HepG2 (cell line): Measurements from ENCODE around the gene EFNA2. TPM values are rescaled to one million over a fixed set of nuclear protein-coding genes. Genes with fewer than 3 reads are reported as not detected.
A peak's percentile ranks its signal among the peaks of the same experiment; 100 is the strongest.

Source experiments
- AKAP8 ChIP-seq: sonication (generic); formaldehyde crosslinking; IDR thresholded peaks from 2 replicates; pipeline ENCODE4 v1.5.1; 2020; ENCODE audit warnings: mild to moderate bottlenecking, missing genetic modification reagents
- ATF4 ChIP-seq, 2 experiments: fragments of 450-650 bp in 1 of 2; sonication (generic) in 1 of 2; formaldehyde crosslinking; IDR thresholded peaks; 2 replicates each; pipeline versions ENCODE4 v1.5.0 to v1.8.0; 2020 to 2022; ENCODE audit warnings: mild to moderate bottlenecking in 1 of 2, missing genetic modification reagents in 1 of 2
- CEBPG ChIP-seq: IDR thresholded peaks from 2 replicates; pipeline ENCODE4 v1.6.1; 2016
- CREBL2 ChIP-seq: sonication (generic); formaldehyde crosslinking; IDR thresholded peaks from 2 replicates; pipeline ENCODE4 v1.8.1; 2023; ENCODE audit warnings: missing genetic modification reagents, mild to moderate bottlenecking, borderline replicate concordance
- DR1 ChIP-seq: sonication (generic); formaldehyde crosslinking; IDR thresholded peaks from 2 replicates; pipeline ENCODE4 v1.8.0; 2021; ENCODE audit warnings: mild to moderate bottlenecking, missing genetic modification reagents, inconsistent platforms
- HNRNPK ChIP-seq: fragments of 200-400 bp; formaldehyde crosslinking; IDR thresholded peaks from 2 replicates; pipeline ENCODE4 v1.6.1; 2018; ENCODE audit warnings: low read length, low read depth, moderate library complexity, mild to moderate bottlenecking; ENCODE audit not compliant: poor library complexity, severe bottlenecking
- PHF5A ChIP-seq: IDR thresholded peaks from one replicate; pipeline ENCODE4 v1.6.1; 2018; ENCODE audit warnings: low read depth, missing genetic modification reagents; ENCODE audit not compliant: unreplicated experiment
- PPARG ChIP-seq: conservative IDR thresholded peaks from 2 replicates; pipeline ENCODE4 v1.6.1; 2016; ENCODE audit warnings: missing biosample characterization, missing genetic modification reagents
- REPIN1 ChIP-seq: sonication (generic); formaldehyde crosslinking; IDR thresholded peaks from 2 replicates; pipeline ENCODE4 v1.8.0; 2022; ENCODE audit warnings: missing genetic modification reagents, low read depth, mild to moderate bottlenecking, borderline replicate concordance
- ZBTB8A ChIP-seq: sonication (generic); formaldehyde crosslinking; IDR thresholded peaks from 2 replicates; pipeline ENCODE4 v1.4.0; 2020; ENCODE audit warnings: mild to moderate bottlenecking, low read depth, missing genetic modification reagents, borderline replicate concordance
- ZNF143 ChIP-seq: sonication (generic); formaldehyde crosslinking; IDR thresholded peaks from 2 replicates; pipeline ENCODE4 v1.4.0; 2020; ENCODE audit warnings: missing genetic modification reagents
- ZNF512 ChIP-seq: sonication (generic); formaldehyde crosslinking; IDR thresholded peaks from 2 replicates; pipeline ENCODE4 v1.4.0; 2020; ENCODE audit warnings: mild to moderate bottlenecking, missing genetic modification reagents
- ZNF552 ChIP-seq: sonication (generic); formaldehyde crosslinking; IDR thresholded peaks from 2 replicates; pipeline ENCODE4 v1.9.0; 2022; ENCODE audit warnings: missing genetic modification reagents, mild to moderate bottlenecking, borderline replicate concordance
- ZNF607 ChIP-seq: sonication (generic); formaldehyde crosslinking; IDR thresholded peaks from 2 replicates; pipeline ENCODE4 v1.5.1; 2020; ENCODE audit warnings: missing genetic modification reagents, mild to moderate bottlenecking, borderline replicate concordance
- polyA plus RNA-seq, 8 experiments: library from polyadenylated mRNA; depleted of rRNA in 3 of 8; stranded (reverse) in 7 of 8; unstranded in 1 of 8; fragments of >200 nt; fragmentation: Illumina TruSeq in 4 of 8; extraction: Trizol in 4 of 8; gene quantifications; 2 replicates each; pipeline versions ENCODE4 v1.2.1 to v1.2.3, GENCODE V29; 2011 to 2016; ENCODE audit warnings: low read depth in 4 of 8, missing spikeins in 1 of 8, mixed read lengths in 1 of 8; ENCODE audit not compliant: insufficient read depth in 1 of 8
- total RNA-seq, 5 experiments: library from RNA; depleted of rRNA; stranded (reverse); fragments of >200 nt; fragmentation: Illumina TruSeq; extraction: Trizol; gene quantifications; 2 replicates each; pipeline ENCODE4 v1.2.3, GENCODE V29; 2016; ENCODE audit warnings: low read depth in 1 of 5
- TF ChIP-seq, protein P1 (sequence below): sonication (generic); formaldehyde crosslinking; IDR thresholded peaks from 2 replicates; pipeline ENCODE4 v1.5.1; 2020; ENCODE audit warnings: mild to moderate bottlenecking, missing genetic modification reagents, moderate library complexity
- TF ChIP-seq, protein P2 (sequence below): sonication (generic); formaldehyde crosslinking; IDR thresholded peaks from 2 replicates; pipeline ENCODE4 v1.4.0; 2020; ENCODE audit warnings: missing genetic modification reagents
- TF ChIP-seq, protein P3 (sequence below): IDR thresholded peaks from 2 replicates; pipeline ENCODE4 v1.6.1; 2018; ENCODE audit warnings: missing genetic modification reagents
- TF ChIP-seq, protein P4 (sequence below): sonication (generic); formaldehyde crosslinking; IDR thresholded peaks from 2 replicates; pipeline ENCODE4 v1.8.0; 2022; ENCODE audit warnings: mild to moderate bottlenecking, missing genetic modification reagents, moderate library complexity
- TF ChIP-seq, protein P5 (sequence below): sonication (generic); formaldehyde crosslinking; conservative IDR thresholded peaks from 2 replicates; pipeline ENCODE4 v1.4.0; 2020; ENCODE audit warnings: missing genetic modification reagents

EFNA2 gene
- total and polyA plus RNA-seq, 2 of the 13 experiments (the other 11 are each of a cell fraction or from before 2014, with no cell fraction given), result 6.0 to 9.9 TPM

DNA sequence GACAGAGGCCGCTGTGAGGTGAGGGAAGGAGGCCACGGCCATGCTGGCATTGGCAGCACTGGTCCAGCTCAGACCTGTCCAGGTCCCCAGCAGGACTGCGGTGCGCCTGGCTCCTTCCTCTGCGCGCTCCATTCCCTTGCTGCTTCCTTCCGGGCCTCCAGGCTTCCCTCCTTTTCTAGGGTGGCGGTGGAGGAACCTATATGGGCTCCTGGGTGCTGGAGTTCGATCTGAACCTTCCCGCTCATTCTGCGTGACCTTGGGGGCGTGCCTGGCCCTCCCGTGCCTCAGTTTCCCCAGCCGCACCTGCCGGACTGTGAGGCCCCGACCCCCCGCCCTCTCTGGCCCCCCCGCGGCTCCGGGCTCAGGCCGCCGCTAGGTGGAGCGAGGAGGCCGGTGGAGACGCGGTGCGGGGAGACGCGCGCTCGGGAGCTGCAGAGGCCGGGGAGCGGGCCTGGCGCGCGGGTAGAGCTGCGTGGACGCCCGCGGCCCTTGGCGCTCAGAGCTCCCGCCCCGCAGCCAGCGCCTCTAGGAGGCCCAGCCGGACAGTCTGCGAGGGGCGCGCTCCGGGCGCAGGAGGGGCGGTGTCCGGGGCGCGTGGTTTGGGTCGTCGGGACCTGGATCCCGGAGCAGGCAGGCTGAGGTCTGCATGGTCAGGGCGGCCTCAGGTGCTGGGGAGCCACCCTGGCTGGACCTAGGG lies 29.9 kb downstream of the EFNA2 start (continued):
- TF ChIP-seq, protein P1, sequence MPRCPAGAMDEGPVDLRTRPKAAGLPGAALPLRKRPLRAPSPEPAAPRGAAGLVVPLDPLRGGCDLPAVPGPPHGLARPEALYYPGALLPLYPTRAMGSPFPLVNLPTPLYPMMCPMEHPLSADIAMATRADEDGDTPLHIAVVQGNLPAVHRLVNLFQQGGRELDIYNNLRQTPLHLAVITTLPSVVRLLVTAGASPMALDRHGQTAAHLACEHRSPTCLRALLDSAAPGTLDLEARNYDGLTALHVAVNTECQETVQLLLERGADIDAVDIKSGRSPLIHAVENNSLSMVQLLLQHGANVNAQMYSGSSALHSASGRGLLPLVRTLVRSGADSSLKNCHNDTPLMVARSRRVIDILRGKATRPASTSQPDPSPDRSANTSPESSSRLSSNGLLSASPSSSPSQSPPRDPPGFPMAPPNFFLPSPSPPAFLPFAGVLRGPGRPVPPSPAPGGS, result no peak
- TF ChIP-seq REPIN1 (peak; percentile 42; the same call in 1 of the 2 replicates), ZNF552 (CRISPR knock-in tag) (no peak), DR1 (CRISPR knock-in tag) (no peak), ATF4 (CRISPR knock-in tag; IDR thresholded peaks at IDR 0.05) (no peak), PPARG (no peak), AKAP8 (CRISPR knock-in tag) (no peak), ZNF607 (CRISPR knock-in tag) (no peak), ZNF143 (CRISPR knock-in tag) (no peak), CREBL2 (CRISPR knock-in tag) (no peak), PHF5A (CRISPR knock-in tag) (no peak), ZBTB8A (CRISPR knock-in tag) (no peak), ZNF512 (CRISPR knock-in tag) (no peak), HNRNPK (no peak), CEBPG (no peak)
- TF ChIP-seq, protein P2, sequence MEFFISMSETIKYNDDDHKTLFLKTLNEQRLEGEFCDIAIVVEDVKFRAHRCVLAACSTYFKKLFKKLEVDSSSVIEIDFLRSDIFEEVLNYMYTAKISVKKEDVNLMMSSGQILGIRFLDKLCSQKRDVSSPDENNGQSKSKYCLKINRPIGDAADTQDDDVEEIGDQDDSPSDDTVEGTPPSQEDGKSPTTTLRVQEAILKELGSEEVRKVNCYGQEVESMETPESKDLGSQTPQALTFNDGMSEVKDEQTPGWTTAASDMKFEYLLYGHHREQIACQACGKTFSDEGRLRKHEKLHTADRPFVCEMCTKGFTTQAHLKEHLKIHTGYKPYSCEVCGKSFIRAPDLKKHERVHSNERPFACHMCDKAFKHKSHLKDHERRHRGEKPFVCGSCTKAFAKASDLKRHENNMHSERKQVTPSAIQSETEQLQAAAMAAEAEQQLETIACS (CRISPR knock-in tag), result peak; percentile 57; the same call in 1 of the 2 replicates
- TF ChIP-seq, protein P3, sequence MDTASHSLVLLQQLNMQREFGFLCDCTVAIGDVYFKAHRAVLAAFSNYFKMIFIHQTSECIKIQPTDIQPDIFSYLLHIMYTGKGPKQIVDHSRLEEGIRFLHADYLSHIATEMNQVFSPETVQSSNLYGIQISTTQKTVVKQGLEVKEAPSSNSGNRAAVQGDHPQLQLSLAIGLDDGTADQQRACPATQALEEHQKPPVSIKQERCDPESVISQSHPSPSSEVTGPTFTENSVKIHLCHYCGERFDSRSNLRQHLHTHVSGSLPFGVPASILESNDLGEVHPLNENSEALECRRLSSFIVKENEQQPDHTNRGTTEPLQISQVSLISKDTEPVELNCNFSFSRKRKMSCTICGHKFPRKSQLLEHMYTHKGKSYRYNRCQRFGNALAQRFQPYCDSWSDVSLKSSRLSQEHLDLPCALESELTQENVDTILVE, result 0 out of 2 replicates have a peak, but pooled peaks have one; percentile 38
- TF ChIP-seq, protein P4, sequence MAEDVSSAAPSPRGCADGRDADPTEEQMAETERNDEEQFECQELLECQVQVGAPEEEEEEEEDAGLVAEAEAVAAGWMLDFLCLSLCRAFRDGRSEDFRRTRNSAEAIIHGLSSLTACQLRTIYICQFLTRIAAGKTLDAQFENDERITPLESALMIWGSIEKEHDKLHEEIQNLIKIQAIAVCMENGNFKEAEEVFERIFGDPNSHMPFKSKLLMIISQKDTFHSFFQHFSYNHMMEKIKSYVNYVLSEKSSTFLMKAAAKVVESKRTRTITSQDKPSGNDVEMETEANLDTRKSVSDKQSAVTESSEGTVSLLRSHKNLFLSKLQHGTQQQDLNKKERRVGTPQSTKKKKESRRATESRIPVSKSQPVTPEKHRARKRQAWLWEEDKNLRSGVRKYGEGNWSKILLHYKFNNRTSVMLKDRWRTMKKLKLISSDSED (CRISPR knock-in tag), result 0 out of 2 replicates have a peak, but pooled peaks have one; percentile 35
- TF ChIP-seq, protein P5, sequence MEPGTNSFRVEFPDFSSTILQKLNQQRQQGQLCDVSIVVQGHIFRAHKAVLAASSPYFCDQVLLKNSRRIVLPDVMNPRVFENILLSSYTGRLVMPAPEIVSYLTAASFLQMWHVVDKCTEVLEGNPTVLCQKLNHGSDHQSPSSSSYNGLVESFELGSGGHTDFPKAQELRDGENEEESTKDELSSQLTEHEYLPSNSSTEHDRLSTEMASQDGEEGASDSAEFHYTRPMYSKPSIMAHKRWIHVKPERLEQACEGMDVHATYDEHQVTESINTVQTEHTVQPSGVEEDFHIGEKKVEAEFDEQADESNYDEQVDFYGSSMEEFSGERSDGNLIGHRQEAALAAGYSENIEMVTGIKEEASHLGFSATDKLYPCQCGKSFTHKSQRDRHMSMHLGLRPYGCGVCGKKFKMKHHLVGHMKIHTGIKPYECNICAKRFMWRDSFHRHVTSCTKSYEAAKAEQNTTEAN, result no peak
